Activated T-helper 17 cell treated with anti-CD3 and anti-CD28 coated beads, Interleukin-2, amount 50 U/mL, for 72 hours (primary cell): Measurements from ENCODE around the gene IRAK1BP1. TPM values are rescaled to one million over a fixed set of nuclear protein-coding genes. Genes with fewer than 3 reads are reported as not detected.
"Not testable (repeated sequence)": the region's sequence is repeated elsewhere in the genome, so short reads cannot be mapped to it uniquely, and the experiment has no call there.

Experiments used
- ATAC-seq: fragments of 150-1000 bp; cut with Tn5 transposase; replicated peaks from 2 replicates; pipeline ENCODE4 v1.10.0; 2021; ENCODE audit warnings: mild to moderate bottlenecking, moderate library complexity
- H3K27ac Mint-ChIP-seq: one replicate; pipeline ENCODE4 v1.8.0; 2022; ENCODE audit warnings: mixed read lengths
- H3K27me3 Mint-ChIP-seq: one replicate; pipeline ENCODE4 v1.8.0; 2022; ENCODE audit warnings: mixed read lengths
- H3K36me3 Mint-ChIP-seq: one replicate; pipeline ENCODE4 v1.8.0; 2022; ENCODE audit warnings: low read depth, mild to moderate bottlenecking, mixed read lengths
- H3K4me1 Mint-ChIP-seq: one replicate; pipeline ENCODE4 v1.8.0; 2022; ENCODE audit warnings: mixed read lengths
- H3K4me3 Mint-ChIP-seq: one replicate; pipeline ENCODE4 v1.8.0; 2022; ENCODE audit warnings: mild to moderate bottlenecking, mixed read lengths
- H3K9me3 Mint-ChIP-seq: one replicate; pipeline ENCODE4 v1.8.0; 2022; ENCODE audit warnings: mixed read lengths
- total RNA-seq, 2 donors: library from RNA; stranded (reverse); gene quantifications; one replicate each; pipeline ENCODE4 v1.2.3, GENCODE V29; 2022

IRAK1BP1 gene
- total RNA-seq, 2 donors from 2014 or later = 0.58 to 1.7 TPM

DNA sequence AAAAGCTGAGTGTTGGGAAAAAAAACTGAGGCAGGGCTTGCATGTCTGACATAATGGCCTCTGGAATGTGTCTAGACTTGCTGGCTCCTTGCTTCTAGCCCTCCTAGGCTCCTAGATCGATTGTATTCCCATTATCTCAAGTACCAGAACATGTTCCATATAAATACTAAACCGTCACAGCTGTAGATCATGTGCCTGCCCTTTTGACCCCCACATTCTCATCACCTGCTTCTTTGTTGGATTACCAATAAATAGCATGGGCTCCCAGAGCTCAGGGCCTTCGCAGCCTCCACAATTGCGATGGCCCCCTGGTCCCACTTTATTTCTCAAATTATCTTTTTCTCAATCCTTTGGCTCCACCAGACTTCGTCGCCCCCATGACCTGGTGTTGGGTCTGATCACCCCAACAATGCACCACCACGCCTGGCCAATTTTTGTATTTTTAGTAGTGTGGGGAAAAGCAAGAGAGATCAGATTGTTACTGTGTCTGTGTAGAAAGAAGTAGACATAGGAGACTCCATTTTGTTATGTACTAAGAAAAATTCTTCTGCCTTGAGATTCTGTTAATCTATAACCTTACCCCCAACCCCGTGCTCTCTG is 8.9 kb upstream of the IRAK1BP1 start:
- not testable (repeated sequence) for H3K4me3 Mint-ChIP-seq, H3K36me3 Mint-ChIP-seq, H3K27me3 Mint-ChIP-seq, H3K4me1 Mint-ChIP-seq, ATAC-seq, H3K27ac Mint-ChIP-seq, H3K9me3 Mint-ChIP-seq

GRCh38 chr6:78861509-78861908 is 5.8 kb upstream of the IRAK1BP1 start:
- Mint-ChIP-seq H3K4me1 (no peaks in the 10 kb centered on the region), H3K36me3 (no peaks in the 10 kb centered on the region), H3K27me3 (no peaks in the 10 kb centered on the region)

DNA sequence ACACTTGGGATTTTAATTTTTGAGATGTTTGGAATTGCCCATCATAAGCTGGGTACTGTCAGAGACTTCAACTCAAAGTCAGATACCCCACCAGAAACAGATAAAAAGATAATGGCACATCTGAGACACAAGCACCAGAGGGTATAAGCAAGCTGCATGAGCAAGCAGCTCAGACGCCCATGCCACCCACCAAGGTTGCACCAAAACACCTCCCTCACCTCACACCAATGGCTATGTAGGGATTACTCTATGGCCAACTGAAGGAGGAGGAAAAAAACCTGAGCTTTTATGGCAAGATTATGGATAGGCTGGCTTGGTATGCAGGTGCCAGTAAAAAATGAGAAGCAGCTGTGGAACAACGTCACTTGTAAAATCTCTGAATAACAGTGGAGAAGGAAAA is 3.8 kb upstream of the IRAK1BP1 start:
- H3K36me3 Mint-ChIP-seq = no peaks in the 10 kb centered on the region
- no peak for ATAC-seq
- H3K4me3 Mint-ChIP-seq = no peak overlapping the region
- no peaks in the 10 kb centered on the region for H3K9me3 Mint-ChIP-seq
- H3K27ac Mint-ChIP-seq = no peak overlapping the region
- peaks cover 5% of the 10 kb centered on the region for H3K4me1 Mint-ChIP-seq
- H3K27me3 Mint-ChIP-seq = no peaks in the 10 kb centered on the region

More at GRCh38 chr6:78861509-78861908, 5.8 kb upstream of the IRAK1BP1 start:
- Mint-ChIP-seq H3K9me3 (no peaks in the 10 kb centered on the region), H3K27ac (no peak overlapping the region), H3K4me3 (no peak overlapping the region)
- ATAC-seq = no peak

- H3K4me1 Mint-ChIP-seq = peaks cover 5% of the 10 kb centered on the region
- no peak overlapping the region for H3K4me3 Mint-ChIP-seq
- no peak overlapping the region for H3K27ac Mint-ChIP-seq
- H3K36me3 Mint-ChIP-seq = no peaks in the 10 kb centered on the region
- no peak for ATAC-seq
- no peaks in the 10 kb centered on the region for H3K27me3 Mint-ChIP-seq
- no peaks in the 10 kb centered on the region for H3K9me3 Mint-ChIP-seq
Measured at GRCh38 chr6:78864957-78865356, 2.4 kb upstream of the IRAK1BP1 start.

DNA sequence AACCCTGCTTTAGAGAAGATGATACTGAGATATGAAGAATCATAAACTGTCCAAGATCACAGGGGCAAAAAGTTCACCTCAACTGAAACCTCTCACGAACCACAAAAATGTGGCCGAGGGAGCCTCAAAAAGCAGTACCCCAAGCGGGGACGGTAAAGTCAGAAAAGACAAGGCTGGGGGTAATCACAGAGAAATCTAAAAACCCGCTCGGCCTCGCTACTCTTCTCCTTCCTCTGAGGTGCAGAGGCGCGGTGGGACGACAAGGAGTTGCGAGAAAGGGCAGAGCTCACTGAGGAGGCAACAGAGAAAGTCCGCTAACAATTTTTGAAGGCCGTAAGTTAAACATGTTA is 356 bp upstream of the IRAK1BP1 start:
- Mint-ChIP-seq H3K4me3 (peak overlapping the region; percentile 99), H3K27me3 (no peaks in the 10 kb centered on the region), H3K27ac (peak overlapping the region; percentile 94), H3K36me3 (no peaks in the 10 kb centered on the region), H3K4me1 (peaks cover 5% of the 10 kb centered on the region), H3K9me3 (no peaks in the 10 kb centered on the region)
- peak; percentile 59 for ATAC-seq

DNA sequence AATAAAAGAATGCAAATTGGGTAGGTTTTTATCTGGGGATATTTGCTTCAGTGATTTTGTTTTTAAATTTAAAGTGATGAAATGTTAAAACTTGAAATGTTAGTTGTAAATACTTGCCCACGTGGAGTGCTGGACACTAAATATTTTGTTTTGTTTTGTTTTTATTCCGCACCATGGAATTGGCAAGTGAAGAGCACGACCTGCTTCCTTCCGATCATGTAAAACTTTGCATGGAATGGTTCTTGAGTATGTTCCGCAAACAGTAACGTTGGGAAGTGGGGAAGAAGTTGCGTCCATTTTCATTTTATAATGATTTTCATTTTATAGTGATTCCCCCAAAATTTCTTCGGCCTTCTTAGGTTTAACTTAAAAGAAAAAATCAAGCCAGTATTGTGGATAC is 765 bp downstream of the IRAK1BP1 start:
- Mint-ChIP-seq H3K9me3 (no peaks in the 10 kb centered on the region), H3K4me3 (peak overlapping the region; percentile 99), H3K4me1 (peaks cover 5% of the 10 kb centered on the region), H3K36me3 (no peaks in the 10 kb centered on the region), H3K27me3 (no peaks in the 10 kb centered on the region), H3K27ac (peak overlapping the region; percentile 94)
- no peak for ATAC-seq

DNA sequence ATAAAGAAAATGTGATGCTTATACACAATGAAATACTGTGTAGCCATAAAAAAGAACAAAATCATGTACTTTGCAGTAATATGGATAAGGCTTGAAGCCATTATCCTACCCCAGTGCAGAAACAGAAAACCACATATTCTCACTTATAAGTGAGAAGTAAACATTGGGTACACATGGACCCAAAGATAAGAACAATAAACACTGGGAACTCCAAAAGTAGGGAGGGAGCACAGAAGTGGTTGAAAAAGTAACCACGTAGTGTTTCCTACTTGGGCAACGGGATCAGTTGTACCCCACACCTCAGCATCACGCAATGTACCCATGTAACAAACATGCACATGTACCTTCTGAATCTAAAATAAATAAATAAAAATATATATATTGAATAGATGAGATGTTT is 8.2 kb downstream of the IRAK1BP1 start:
- H3K4me1 Mint-ChIP-seq = no peaks in the 10 kb centered on the region
- no peak for ATAC-seq
- H3K4me3 Mint-ChIP-seq = no peak overlapping the region
- H3K36me3 Mint-ChIP-seq = no peaks in the 10 kb centered on the region
- no peaks in the 10 kb centered on the region for H3K27me3 Mint-ChIP-seq
- H3K27ac Mint-ChIP-seq = no peak overlapping the region
- no peaks in the 10 kb centered on the region for H3K9me3 Mint-ChIP-seq

DNA sequence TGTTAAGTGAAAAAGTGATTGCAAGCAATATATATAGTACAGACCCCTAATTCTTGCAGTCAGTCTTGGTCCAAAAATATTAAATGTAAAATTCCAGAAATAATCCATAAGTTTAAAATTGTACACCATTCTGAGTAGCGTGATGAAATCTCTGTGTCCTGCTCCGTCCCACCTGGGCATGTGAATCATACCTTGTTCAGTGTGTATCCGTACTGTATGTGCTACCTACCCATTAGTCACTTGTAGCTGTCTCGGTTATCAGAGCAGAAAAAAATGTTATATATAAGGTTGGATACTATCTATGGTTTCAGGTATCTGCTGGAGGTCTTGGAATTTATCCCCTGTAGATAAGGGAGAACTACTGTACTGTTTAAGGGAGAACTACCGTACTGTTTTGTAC is 16.3 kb downstream of the IRAK1BP1 start:
- Mint-ChIP-seq H3K27ac (no peak overlapping the region), H3K36me3 (peaks cover 5% of the 10 kb centered on the region)

GRCh38 chr6:78889901-78890300 is 22.6 kb downstream of the IRAK1BP1 start:
- H3K27me3 Mint-ChIP-seq, H3K4me1 Mint-ChIP-seq, H3K9me3 Mint-ChIP-seq, ATAC-seq, H3K27ac Mint-ChIP-seq, H3K4me3 Mint-ChIP-seq, H3K36me3 Mint-ChIP-seq: not testable (repeated sequence)

More for the DNA sequence above, 16.3 kb downstream of the IRAK1BP1 start:
- Mint-ChIP-seq H3K9me3 (no peaks in the 10 kb centered on the region), H3K4me3 (no peak overlapping the region), H3K27me3 (no peaks in the 10 kb centered on the region), H3K4me1 (no peaks in the 10 kb centered on the region)
- no peak for ATAC-seq

- ATAC-seq = no peak
- Mint-ChIP-seq H3K36me3 (no peaks in the 10 kb centered on the region), H3K4me3 (no peak overlapping the region), H3K4me1 (no peaks in the 10 kb centered on the region), H3K9me3 (no peaks in the 10 kb centered on the region), H3K27me3 (no peaks in the 10 kb centered on the region), H3K27ac (no peak overlapping the region)
Measured at GRCh38 chr6:78896227-78896626, 28.9 kb downstream of the IRAK1BP1 start.

DNA sequence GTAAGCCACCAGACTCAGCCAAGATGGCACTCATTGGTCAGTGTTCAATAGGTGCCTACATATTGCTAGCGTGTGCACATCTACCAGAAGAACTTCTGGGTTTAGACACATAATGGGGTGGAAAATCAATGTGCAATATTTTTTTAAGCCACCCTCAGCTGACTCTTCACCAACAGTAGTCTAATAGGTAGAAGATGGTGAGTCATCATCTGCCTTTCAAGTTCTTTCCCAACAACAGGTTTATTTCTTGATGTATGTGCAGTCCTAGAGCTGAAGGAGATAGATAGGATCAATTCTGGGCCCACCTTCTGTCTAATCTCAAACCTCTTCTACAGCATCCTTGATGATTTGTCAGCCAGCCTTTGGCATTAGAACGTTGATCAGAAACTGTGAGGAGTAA is 41.3 kb downstream of the IRAK1BP1 start:
- Mint-ChIP-seq H3K9me3 (no peaks in the 10 kb centered on the region), H3K27ac (no peak overlapping the region), H3K4me3 (no peak overlapping the region), H3K4me1 (peaks cover 11% of the 10 kb centered on the region), H3K27me3 (peaks cover 32% of the 10 kb centered on the region), H3K36me3 (peaks cover 21% of the 10 kb centered on the region)
- ATAC-seq = no peak

DNA sequence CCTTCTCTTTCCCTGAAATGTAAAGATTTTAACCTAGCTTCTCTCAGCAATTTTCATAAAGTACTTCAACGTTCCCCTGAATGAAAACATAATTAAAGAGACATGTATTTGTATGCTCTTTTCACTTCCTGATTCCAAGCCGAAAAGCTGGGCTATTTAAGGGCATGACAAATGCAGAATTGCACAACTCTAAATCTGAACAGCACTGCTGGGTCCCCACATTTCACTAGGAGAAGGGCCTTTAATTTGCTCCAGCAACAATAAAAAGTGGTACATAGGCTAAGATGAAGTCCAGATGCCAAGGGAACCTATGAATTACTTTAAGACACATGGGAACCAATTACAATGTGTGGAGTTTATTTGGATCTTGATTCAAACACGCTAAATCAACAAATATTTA is 42.0 kb downstream of the IRAK1BP1 start:
- Mint-ChIP-seq H3K4me1 (peaks cover 11% of the 10 kb centered on the region), H3K27ac (no peak overlapping the region), H3K9me3 (no peaks in the 10 kb centered on the region), H3K4me3 (peak overlapping the region; percentile 33), H3K27me3 (peaks cover 32% of the 10 kb centered on the region), H3K36me3 (peaks cover 21% of the 10 kb centered on the region)
- no peak for ATAC-seq

GRCh38 chr6:78910010-78910409 is 42.7 kb downstream of the IRAK1BP1 start:
- peaks cover 11% of the 10 kb centered on the region for H3K4me1 Mint-ChIP-seq
- no peak for ATAC-seq
- H3K27me3 Mint-ChIP-seq = peaks cover 32% of the 10 kb centered on the region
- peaks cover 21% of the 10 kb centered on the region for H3K36me3 Mint-ChIP-seq
- H3K27ac Mint-ChIP-seq = no peak overlapping the region
- no peaks in the 10 kb centered on the region for H3K9me3 Mint-ChIP-seq
- peak overlapping the region; percentile 33 for H3K4me3 Mint-ChIP-seq

- H3K4me1 Mint-ChIP-seq = peaks cover 11% of the 10 kb centered on the region
- peak overlapping the region; percentile 33 for H3K4me3 Mint-ChIP-seq
- ATAC-seq = peak; percentile 34
- H3K27me3 Mint-ChIP-seq = peaks cover 32% of the 10 kb centered on the region
- peaks cover 21% of the 10 kb centered on the region for H3K36me3 Mint-ChIP-seq
- peaks cover 2% of the 10 kb centered on the region for H3K9me3 Mint-ChIP-seq
- no peak overlapping the region for H3K27ac Mint-ChIP-seq
Measured at GRCh38 chr6:78910591-78911171, 43.3 kb downstream of the IRAK1BP1 start.

DNA sequence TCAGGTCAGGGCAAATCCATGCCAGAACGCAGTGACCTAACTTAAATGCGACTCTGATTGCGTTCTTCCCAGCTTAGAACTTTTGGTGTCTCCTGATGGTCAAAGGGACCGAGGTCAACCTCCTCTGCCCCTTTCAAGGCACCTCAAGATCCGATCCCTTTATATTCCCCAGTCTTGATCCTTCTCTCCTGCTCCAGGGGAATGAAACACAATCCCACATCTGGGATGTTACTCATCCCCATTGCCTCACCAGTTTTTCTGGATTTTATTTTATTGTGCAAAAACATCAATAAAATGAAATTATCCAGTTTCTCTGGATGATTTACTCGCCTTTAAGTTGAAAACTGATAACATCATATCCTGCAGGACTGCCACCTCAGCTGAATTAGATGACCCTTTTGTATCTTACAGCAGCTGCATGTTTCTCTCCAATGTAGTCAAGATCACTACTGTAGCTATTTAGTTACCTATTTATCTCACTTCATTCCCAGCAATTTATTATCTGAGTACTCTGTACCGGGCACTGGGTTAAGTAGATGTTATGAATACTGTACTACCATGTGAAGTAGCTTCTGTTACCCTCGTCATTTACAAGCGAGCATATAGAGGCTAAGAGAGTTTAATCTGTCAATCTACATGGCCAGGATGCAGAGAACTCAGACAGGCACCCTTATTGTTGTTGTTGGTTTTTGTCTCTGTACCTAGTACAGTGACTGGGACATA is 44.0 kb downstream of the IRAK1BP1 start:
- Mint-ChIP-seq H3K27me3 (peaks cover 32% of the 10 kb centered on the region), H3K4me1 (peaks cover 11% of the 10 kb centered on the region), H3K9me3 (peaks cover 8% of the 10 kb centered on the region), H3K4me3 (peak overlapping the region; percentile 33), H3K27ac (no peak overlapping the region), H3K36me3 (peaks cover 15% of the 10 kb centered on the region)
- no peak for ATAC-seq
